Inferior parietal cortex (tissue), 1 donor: Measurements from ENCODE around the gene NFIA.
"Not testable (repeated sequence)": the region's sequence is repeated elsewhere in the genome, so short reads cannot be mapped to it uniquely, and the experiment has no call there.

Source experiments
- DNase-seq: peaks from one replicate; pipeline ENCODE4 v3.0.0-alpha.2; 2016; ENCODE audit errors: extremely low spot score

Gene NFIA

GRCh38 chr1:61126843-61127242 lies 44.5 kb downstream of the NFIA start:
- not testable (repeated sequence) for DNase-seq

- DNase-seq, result no peak
Observed at GRCh38 chr1:61130338-61131000, 48.1 kb downstream of the NFIA start.

GRCh38 chr1:61131248-61131647 lies 48.9 kb downstream of the NFIA start:
- DNase-seq, result no peak

- DNase-seq, result no peak
Observed at GRCh38 chr1:61131716-61132115, 49.4 kb downstream of the NFIA start.

- DNase-seq, result no peak
Observed at GRCh38 chr1:61132176-61132638, 49.8 kb downstream of the NFIA start.

- DNase-seq, result no peak
Observed at GRCh38 chr1:61132645-61133334, 50.4 kb downstream of the NFIA start.

- no peak for DNase-seq
Observed at GRCh38 chr1:61133335-61134019, 51.1 kb downstream of the NFIA start.

GRCh38 chr1:61135291-61135690 lies 52.9 kb downstream of the NFIA start:
- DNase-seq, result no peak

GRCh38 chr1:61138305-61138704 lies 55.9 kb downstream of the NFIA start:
- DNase-seq, result no peak

- no peak for DNase-seq
Observed at GRCh38 chr1:61138921-61139774, 56.8 kb downstream of the NFIA start.

- no peak for DNase-seq
Observed at GRCh38 chr1:61139775-61140549, 57.6 kb downstream of the NFIA start.

GRCh38 chr1:61140778-61141177 lies 58.4 kb downstream of the NFIA start:
- no peak for DNase-seq

- no peak for DNase-seq
Observed at GRCh38 chr1:61141288-61142042, 59.1 kb downstream of the NFIA start.

- no peak for DNase-seq
Observed at GRCh38 chr1:61142043-61142440, 59.7 kb downstream of the NFIA start.

GRCh38 chr1:61142726-61143500 lies 60.6 kb downstream of the NFIA start:
- DNase-seq, result no peak

GRCh38 chr1:61143821-61144424 lies 61.6 kb downstream of the NFIA start:
- no peak for DNase-seq

- no peak for DNase-seq
Observed at GRCh38 chr1:61149010-61149860, 66.9 kb downstream of the NFIA start.

GRCh38 chr1:61151565-61151964 lies 69.2 kb downstream of the NFIA start:
- no peak for DNase-seq
